Loucy (cell line): ENCODE measurements around the gene C8A.

Source experiments
- H2AFZ ChIP-seq: fragments of 200-600 bp; sonication (generic); 2 replicates; pipeline ENCODE4 v1.6.0; 2016; ENCODE audit warnings: antibody characterized with exemption, mild to moderate bottlenecking, low read length, moderate library complexity
- H3F3A ChIP-seq: fragments of 200-600 bp; 2 replicates; pipeline ENCODE4 v1.6.0; 2016; ENCODE audit warnings: antibody characterized with exemption, low read depth, mild to moderate bottlenecking
- H3K27me3 ChIP-seq: fragments of 200-600 bp; sonication (generic); 2 replicates; pipeline ENCODE4 v1.6.1; 2014; ENCODE audit warnings: low read length, mild to moderate bottlenecking; ENCODE audit not compliant: insufficient read depth, poor library complexity, severe bottlenecking
- H3K36me3 ChIP-seq: fragments of 200-600 bp; sonication (generic); 2 replicates; pipeline ENCODE4 v1.6.1; 2016; ENCODE audit warnings: low read length; ENCODE audit not compliant: insufficient read depth
- H3K4me1 ChIP-seq: fragments of 200-600 bp; sonication (generic); 2 replicates; pipeline ENCODE4 v1.5.1; 2014; ENCODE audit warnings: low read length, mild to moderate bottlenecking; ENCODE audit not compliant: insufficient read depth, poor library complexity, severe bottlenecking
- H3K4me2 ChIP-seq: fragments of 200-600 bp; sonication (generic); 2 replicates; pipeline ENCODE4 v1.6.0; 2014; ENCODE audit warnings: antibody characterized with exemption, low read length, low read depth, mild to moderate bottlenecking; ENCODE audit not compliant: poor library complexity, severe bottlenecking
- H3K4me3 ChIP-seq: fragments of 200-600 bp; sonication (generic); 2 replicates; pipeline ENCODE4 v1.5.1; 2014; ENCODE audit warnings: low read length, mild to moderate bottlenecking, mixed read lengths; ENCODE audit not compliant: poor library complexity, severe bottlenecking
- H3K79me2 ChIP-seq: fragments of 200-600 bp; sonication (generic); 2 replicates; pipeline ENCODE4 v1.6.1; 2014; ENCODE audit warnings: low read length; ENCODE audit not compliant: insufficient read depth
- H3K9ac ChIP-seq: fragments of 200-600 bp; sonication (generic); 2 replicates; pipeline ENCODE4 v1.6.0; 2014; ENCODE audit warnings: mild to moderate bottlenecking, low read depth, low read length, moderate library complexity; ENCODE audit not compliant: poor library complexity, severe bottlenecking
- H3K9me2 ChIP-seq: fragments of 200-600 bp; sonication (generic); replicated peaks from 2 replicates; pipeline ENCODE4 v1.6.1; 2016; ENCODE audit warnings: low read depth, low read length, mixed read lengths
- H3K9me3 ChIP-seq: fragments of 200-600 bp; sonication (generic); 2 replicates; pipeline ENCODE4 v1.6.1; 2014; ENCODE audit warnings: mild to moderate bottlenecking, antibody characterized with exemption, low read length, low read depth; ENCODE audit not compliant: insufficient read depth
- H4K20me1 ChIP-seq: fragments of 200-600 bp; sonication (generic); 2 replicates; pipeline ENCODE4 v1.6.0; 2014; ENCODE audit warnings: antibody characterized with exemption, low read length, mild to moderate bottlenecking; ENCODE audit not compliant: insufficient read depth, poor library complexity, severe bottlenecking
- EZH2phosphoT487 ChIP-seq: fragments of 200-600 bp; IDR thresholded peaks from 2 replicates; pipeline ENCODE4 v1.6.1; 2018; ENCODE audit warnings: antibody characterized with exemption, mild to moderate bottlenecking, moderate library complexity, borderline replicate concordance
- TF ChIP-seq, protein P1 (sequence below): fragments of 200-600 bp; sonication (generic); conservative IDR thresholded peaks from 2 replicates; pipeline ENCODE4 v1.5.1; 2014; ENCODE audit warnings: mild to moderate bottlenecking, antibody characterized with exemption, low read length

Gene C8A

DNA sequence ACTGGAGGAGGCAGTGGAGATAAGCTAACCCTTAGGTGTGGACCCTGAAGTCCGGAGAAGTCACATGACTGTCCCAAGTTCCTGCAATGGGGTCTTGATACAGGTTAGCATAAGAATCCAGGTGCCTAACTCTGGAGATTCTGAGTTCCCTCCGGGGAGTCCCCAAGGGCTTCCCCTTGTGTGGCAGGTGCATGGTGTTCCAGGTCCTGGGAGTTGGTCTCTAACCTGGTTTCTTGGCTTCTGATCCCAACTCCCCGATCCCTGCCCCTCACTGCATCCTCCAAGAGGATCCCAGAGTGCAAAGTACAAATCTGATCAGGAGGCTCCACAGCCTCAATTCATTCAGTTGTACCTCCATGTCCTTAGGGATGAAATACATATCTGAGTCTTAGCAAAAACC lies 9.3 kb upstream of the C8A start:
- Histone ChIP-seq H2AFZ (no peak overlapping the region), H3K9me3 (no peaks in the 10 kb centered on the region), H3K79me2 (no peaks in the 10 kb centered on the region), H3K4me3 (no peak overlapping the region), H3K4me2 (no peak overlapping the region), H3K27me3 (no peaks in the 10 kb centered on the region), H3K9ac (no peak overlapping the region), H4K20me1 (no peaks in the 10 kb centered on the region), H3K4me1 (no peaks in the 10 kb centered on the region), H3K9me2 (no peaks in the 10 kb centered on the region), H3F3A (no peaks in the 10 kb centered on the region), H3K36me3 (no peaks in the 10 kb centered on the region)
- TF ChIP-seq EZH2phosphoT487 = no peak
- TF ChIP-seq, protein P1, sequence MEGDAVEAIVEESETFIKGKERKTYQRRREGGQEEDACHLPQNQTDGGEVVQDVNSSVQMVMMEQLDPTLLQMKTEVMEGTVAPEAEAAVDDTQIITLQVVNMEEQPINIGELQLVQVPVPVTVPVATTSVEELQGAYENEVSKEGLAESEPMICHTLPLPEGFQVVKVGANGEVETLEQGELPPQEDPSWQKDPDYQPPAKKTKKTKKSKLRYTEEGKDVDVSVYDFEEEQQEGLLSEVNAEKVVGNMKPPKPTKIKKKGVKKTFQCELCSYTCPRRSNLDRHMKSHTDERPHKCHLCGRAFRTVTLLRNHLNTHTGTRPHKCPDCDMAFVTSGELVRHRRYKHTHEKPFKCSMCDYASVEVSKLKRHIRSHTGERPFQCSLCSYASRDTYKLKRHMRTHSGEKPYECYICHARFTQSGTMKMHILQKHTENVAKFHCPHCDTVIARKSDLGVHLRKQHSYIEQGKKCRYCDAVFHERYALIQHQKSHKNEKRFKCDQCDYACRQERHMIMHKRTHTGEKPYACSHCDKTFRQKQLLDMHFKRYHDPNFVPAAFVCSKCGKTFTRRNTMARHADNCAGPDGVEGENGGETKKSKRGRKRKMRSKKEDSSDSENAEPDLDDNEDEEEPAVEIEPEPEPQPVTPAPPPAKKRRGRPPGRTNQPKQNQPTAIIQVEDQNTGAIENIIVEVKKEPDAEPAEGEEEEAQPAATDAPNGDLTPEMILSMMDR = no peak

DNA sequence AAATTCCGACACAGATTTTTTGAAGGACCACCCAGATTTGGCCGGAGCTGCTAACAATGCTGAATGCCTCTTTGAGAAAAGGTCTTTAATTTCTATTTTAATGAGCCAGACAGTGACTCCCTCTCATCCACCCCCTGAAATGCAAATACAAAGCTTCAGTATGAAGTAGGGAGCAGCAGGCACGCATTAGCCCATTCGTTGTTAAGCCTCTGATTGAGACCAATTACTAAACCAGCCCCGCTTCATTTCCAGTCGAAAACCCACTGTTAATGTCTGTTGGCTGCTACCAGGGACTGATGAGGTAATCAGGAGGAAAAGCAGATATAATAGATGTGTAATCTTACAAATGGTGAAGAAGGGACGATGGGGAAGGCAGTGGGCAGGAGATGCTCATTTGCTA lies 4.8 kb upstream of the C8A start:
- H3K79me2 ChIP-seq = no peaks in the 10 kb centered on the region
- H3K27me3 ChIP-seq = no peaks in the 10 kb centered on the region
- H3K9me2 ChIP-seq = no peaks in the 10 kb centered on the region
- no peak overlapping the region for H2AFZ ChIP-seq
- H3K4me3 ChIP-seq = no peak overlapping the region
- H3F3A ChIP-seq = no peaks in the 10 kb centered on the region
- no peak overlapping the region for H3K9ac ChIP-seq
- H3K9me3 ChIP-seq = no peaks in the 10 kb centered on the region
- no peak overlapping the region for H3K4me2 ChIP-seq
- no peaks in the 10 kb centered on the region for H4K20me1 ChIP-seq
- no peaks in the 10 kb centered on the region for H3K4me1 ChIP-seq
- H3K36me3 ChIP-seq = no peaks in the 10 kb centered on the region
- TF ChIP-seq, protein P1 = no peak
- TF ChIP-seq EZH2phosphoT487 = no peak

DNA sequence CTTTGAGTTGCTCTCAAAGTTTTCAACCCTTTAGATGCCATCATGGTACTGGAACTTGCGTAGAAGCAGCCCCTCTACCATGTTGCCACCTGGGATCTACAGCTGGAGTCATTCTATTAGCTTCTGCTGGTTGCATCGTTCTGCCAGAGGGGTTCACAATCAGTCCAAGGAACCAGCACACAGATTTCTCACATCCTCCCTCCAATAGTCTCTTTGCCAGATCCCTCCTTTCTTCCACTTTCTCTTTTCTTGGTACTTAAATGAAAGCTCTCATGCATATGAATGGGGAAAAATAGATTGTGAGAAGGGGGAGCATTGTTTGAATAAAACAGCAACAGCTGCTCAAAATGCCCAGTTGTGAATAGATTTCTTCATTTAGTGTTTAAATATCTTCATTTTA lies 4.2 kb upstream of the C8A start:
- no peaks in the 10 kb centered on the region for H3K79me2 ChIP-seq
- H3K4me1 ChIP-seq = no peaks in the 10 kb centered on the region
- no peaks in the 10 kb centered on the region for H4K20me1 ChIP-seq
- no peak overlapping the region for H3K4me2 ChIP-seq
- no peak overlapping the region for H2AFZ ChIP-seq
- no peak for TF ChIP-seq EZH2phosphoT487
- TF ChIP-seq, protein P1 = no peak
- H3K9me2 ChIP-seq = no peaks in the 10 kb centered on the region
- H3K4me3 ChIP-seq = no peak overlapping the region
- no peaks in the 10 kb centered on the region for H3F3A ChIP-seq
- no peaks in the 10 kb centered on the region for H3K36me3 ChIP-seq
- no peak overlapping the region for H3K9ac ChIP-seq
- H3K27me3 ChIP-seq = no peaks in the 10 kb centered on the region
- no peaks in the 10 kb centered on the region for H3K9me3 ChIP-seq
